GM12891 (cell line): Measurements from ENCODE around the gene C1orf122.

Source experiments
- POLR2A ChIP-seq: IDR thresholded peaks from 2 replicates; pipeline ENCODE4 v1.6.1; 2011; ENCODE audit warnings: low read depth, low read length, control low read depth
- POLR2AphosphoS5 ChIP-seq: IDR thresholded peaks from 2 replicates; pipeline ENCODE4 v1.6.1; 2011; ENCODE audit warnings: low read depth, low read length, control low read depth
- POU2F2 ChIP-seq: IDR thresholded peaks from 2 replicates; pipeline ENCODE4 v1.6.1; 2011; ENCODE audit warnings: low read depth, mild to moderate bottlenecking, control low read depth, low read length, moderate library complexity
- SPI1 ChIP-seq: IDR thresholded peaks from 2 replicates; pipeline ENCODE4 v1.6.1; 2011; ENCODE audit warnings: low read depth, low read length, control low read depth
- TAF1 ChIP-seq: IDR thresholded peaks from 2 replicates; pipeline ENCODE4 v1.6.1; 2011; ENCODE audit warnings: low read depth, low read length, control low read depth

GRCh38 chr1:37794372-37795339 lies 12.9 kb upstream of the C1orf122 start:
- no peak for TF ChIP-seq POLR2A
- TF ChIP-seq TAF1: no peak
- no peak for TF ChIP-seq POLR2AphosphoS5
- no peak for TF ChIP-seq SPI1
- TF ChIP-seq POU2F2: no peak
